Measurements from ENCODE around the gene MMP25. TPM values are rescaled to one million over a fixed set of nuclear protein-coding genes. Genes with fewer than 3 reads are reported as not detected.

MMP25 gene
- total RNA-seq, 1 experiment from 2014 or later, result 49.0 TPM

DNA sequence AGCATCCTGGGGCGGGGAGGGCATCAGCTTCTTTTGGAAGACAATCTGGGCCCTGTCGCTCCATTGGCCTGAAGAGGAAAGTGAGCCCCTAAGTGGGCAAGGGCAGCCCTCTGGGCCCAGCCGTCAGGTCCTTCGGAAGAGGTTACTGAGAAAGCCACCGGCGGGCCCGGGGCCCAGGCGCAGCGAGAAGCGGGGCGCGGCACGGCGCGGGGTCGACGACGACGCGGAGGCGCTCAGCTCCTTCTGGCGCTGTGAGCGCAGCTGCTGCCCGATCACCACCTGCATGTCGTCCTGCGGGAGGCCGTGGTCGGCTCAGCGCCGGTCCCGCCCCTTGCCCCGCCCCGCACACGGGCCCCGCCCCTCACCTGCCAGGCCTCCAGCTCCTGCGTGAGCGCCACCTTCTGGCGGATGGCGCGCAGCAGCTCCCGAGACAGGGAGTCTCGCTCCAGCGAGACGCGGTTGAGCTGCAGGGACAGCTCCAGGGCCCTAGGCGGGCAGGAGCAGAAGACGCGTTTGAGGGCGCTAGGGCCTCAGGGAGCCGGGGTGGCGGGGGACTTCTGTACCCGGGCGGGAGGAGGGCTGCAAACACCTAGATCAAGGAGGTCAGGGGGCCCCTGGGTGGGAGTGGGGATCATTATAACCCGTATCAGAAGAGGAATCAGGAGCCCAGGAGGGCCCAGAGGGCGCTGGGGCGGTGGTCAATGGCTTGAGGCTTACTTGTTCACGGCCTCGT, 18.2 kb upstream of the MMP25 start (continued):
- TF ChIP-seq ZBTB21 (CRISPR knock-in tag; IDR thresholded peaks at IDR 0.05; ENCODE audit: borderline replicate concordance) (0 out of 2 replicates have a peak, but pooled peaks have one; percentile 40), NFYB (CRISPR knock-in tag; conservative IDR thresholded peaks at IDR 0.05; ENCODE audit: low read depth) (no peak), SMAD3 (CRISPR knock-in tag; IDR thresholded peaks at IDR 0.05; ENCODE audit: borderline replicate concordance) (peak; percentile 67; the same call in 1 of the 2 replicates), ZNF138 (CRISPR knock-in tag; conservative IDR thresholded peaks at IDR 0.05) (no peak), GRHL2 (CRISPR knock-in tag; IDR thresholded peaks at IDR 0.05; ENCODE audit: insufficient replicate concordance, severe bottlenecking) (no peak), GABPB1 (CRISPR knock-in tag; IDR thresholded peaks at IDR 0.05) (no peak), KAT7 (CRISPR knock-in tag; IDR thresholded peaks at IDR 0.05; ENCODE audit: borderline replicate concordance) (no peak), CREB1 (CRISPR knock-in tag; IDR thresholded peaks at IDR 0.05) (peak; percentile 55; the same call in 1 of the 2 replicates), SP1 (CRISPR knock-in tag; conservative IDR thresholded peaks at IDR 0.05) (peak; percentile 97), ETV6 (CRISPR knock-in tag; IDR thresholded peaks at IDR 0.05) (no peak; the same call in 1 of the 2 replicates), MXD4 (CRISPR knock-in tag; IDR thresholded peaks at IDR 0.05; ENCODE audit: borderline replicate concordance) (no peak), FOXK1 (CRISPR knock-in tag; IDR thresholded peaks at IDR 0.05) (no peak; the same call in 1 of the 2 replicates), MYBL2 (CRISPR knock-in tag; IDR thresholded peaks at IDR 0.05) (no peak)
- TF ChIP-seq, protein P1, sequence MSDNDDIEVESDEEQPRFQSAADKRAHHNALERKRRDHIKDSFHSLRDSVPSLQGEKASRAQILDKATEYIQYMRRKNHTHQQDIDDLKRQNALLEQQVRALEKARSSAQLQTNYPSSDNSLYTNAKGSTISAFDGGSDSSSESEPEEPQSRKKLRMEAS (CRISPR knock-in tag; IDR thresholded peaks at IDR 0.05), result peak; percentile 83
- TF ChIP-seq, protein P2, sequence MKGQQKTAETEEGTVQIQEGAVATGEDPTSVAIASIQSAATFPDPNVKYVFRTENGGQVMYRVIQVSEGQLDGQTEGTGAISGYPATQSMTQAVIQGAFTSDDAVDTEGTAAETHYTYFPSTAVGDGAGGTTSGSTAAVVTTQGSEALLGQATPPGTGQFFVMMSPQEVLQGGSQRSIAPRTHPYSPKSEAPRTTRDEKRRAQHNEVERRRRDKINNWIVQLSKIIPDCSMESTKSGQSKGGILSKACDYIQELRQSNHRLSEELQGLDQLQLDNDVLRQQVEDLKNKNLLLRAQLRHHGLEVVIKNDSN (CRISPR knock-in tag; IDR thresholded peaks at IDR 0.05), result no peak
- TF ChIP-seq, protein P3, sequence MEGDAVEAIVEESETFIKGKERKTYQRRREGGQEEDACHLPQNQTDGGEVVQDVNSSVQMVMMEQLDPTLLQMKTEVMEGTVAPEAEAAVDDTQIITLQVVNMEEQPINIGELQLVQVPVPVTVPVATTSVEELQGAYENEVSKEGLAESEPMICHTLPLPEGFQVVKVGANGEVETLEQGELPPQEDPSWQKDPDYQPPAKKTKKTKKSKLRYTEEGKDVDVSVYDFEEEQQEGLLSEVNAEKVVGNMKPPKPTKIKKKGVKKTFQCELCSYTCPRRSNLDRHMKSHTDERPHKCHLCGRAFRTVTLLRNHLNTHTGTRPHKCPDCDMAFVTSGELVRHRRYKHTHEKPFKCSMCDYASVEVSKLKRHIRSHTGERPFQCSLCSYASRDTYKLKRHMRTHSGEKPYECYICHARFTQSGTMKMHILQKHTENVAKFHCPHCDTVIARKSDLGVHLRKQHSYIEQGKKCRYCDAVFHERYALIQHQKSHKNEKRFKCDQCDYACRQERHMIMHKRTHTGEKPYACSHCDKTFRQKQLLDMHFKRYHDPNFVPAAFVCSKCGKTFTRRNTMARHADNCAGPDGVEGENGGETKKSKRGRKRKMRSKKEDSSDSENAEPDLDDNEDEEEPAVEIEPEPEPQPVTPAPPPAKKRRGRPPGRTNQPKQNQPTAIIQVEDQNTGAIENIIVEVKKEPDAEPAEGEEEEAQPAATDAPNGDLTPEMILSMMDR (IDR thresholded peaks at IDR 0.05), result peak; percentile 60
- TF ChIP-seq, protein P4, sequence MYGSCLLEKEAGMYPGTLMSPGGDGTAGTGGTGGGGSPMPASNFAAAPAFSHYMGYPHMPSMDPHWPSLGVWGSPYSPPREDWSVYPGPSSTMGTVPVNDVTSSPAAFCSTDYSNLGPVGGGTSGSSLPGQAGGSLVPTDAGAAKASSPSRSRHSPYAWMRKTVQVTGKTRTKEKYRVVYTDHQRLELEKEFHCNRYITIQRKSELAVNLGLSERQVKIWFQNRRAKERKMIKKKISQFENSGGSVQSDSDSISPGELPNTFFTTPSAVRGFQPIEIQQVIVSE (CRISPR knock-in tag; IDR thresholded peaks at IDR 0.05; ENCODE audit: borderline replicate concordance), result no peak
- TF ChIP-seq, protein P5, sequence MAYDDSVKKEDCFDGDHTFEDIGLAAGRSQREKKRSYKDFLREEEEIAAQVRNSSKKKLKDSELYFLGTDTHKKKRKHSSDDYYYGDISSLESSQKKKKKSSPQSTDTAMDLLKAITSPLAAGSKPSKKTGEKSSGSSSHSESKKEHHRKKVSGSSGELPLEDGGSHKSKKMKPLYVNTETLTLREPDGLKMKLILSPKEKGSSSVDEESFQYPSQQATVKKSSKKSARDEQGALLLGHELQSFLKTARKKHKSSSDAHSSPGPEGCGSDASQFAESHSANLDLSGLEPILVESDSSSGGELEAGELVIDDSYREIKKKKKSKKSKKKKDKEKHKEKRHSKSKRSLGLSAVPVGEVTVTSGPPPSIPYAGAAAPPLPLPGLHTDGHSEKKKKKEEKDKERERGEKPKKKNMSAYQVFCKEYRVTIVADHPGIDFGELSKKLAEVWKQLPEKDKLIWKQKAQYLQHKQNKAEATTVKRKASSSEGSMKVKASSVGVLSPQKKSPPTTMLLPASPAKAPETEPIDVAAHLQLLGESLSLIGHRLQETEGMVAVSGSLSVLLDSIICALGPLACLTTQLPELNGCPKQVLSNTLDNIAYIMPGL (CRISPR knock-in tag; IDR thresholded peaks at IDR 0.05), result peak; percentile 52; the same call in 1 of the 2 replicates

DNA sequence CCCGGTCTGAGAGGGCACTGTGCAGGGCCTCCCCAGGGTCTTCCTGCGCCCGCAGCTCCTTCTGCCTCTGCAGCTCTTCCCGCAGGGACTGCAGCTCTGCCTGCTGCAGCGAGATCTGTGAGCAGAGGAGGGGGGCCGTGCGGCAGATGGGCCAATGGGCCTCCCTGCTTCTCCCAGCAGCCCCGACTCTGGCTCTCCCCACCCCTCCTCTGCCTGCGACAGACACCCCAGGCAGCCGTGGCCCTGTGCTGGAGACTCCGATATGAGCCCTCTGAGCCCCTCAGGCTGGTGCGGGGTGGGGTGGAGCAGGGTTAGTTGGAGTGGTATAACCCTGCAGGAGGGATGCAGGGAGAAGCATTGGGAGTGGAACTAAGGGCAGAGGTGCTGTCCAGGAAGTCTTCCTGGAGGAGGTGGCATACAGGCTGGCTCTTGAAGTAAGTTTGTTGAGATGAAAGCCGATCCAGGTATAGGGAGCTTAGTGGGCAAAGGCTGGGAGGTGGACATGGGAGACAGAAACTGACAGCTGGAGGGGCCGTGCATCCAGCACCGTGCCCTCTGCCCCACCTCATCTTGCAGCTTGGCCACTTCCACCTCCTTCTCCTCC, 17.5 kb upstream of the MMP25 start:
- CTCF ChIA-PET, result interaction anchor here (0.6 to 9.8 kb wide), 46 partner anchors 8 to 1246 kb away, joined by 3 to 355 read pairs (median 8); partner anchors contain the start of genes BICDL2, CLDN6, CLDN9 and FLYWCH2
- peaks cover 25% of the 10 kb centered on the region for H3K4me1 Mint-ChIP-seq
- 0 out of 2 replicates have a peak overlapping the region, but pooled peaks have one; percentile 36 for H3K27ac Mint-ChIP-seq
- POLR2A ChIA-PET, result interaction anchor here (1.1 to 17.1 kb wide), 13 partner anchors 8 to 129 kb away, joined by 3 to 502 read pairs (median 5); partner anchors contain the start of genes BICDL2, CLDN6, CLDN9 and TNFRSF12A
- H3K9me3 Mint-ChIP-seq, result no peaks in the 10 kb centered on the region
- H3K4me3 Mint-ChIP-seq, result no peak overlapping the region
- H3K27me3 Mint-ChIP-seq (ENCODE audit: low read depth), result no peaks in the 10 kb centered on the region
- DNase-seq (ENCODE audit: low spot score), result no peak
- H3K36me3 Mint-ChIP-seq, result peaks cover 23% of the 10 kb centered on the region
- ATAC-seq, result no peak
- TF ChIP-seq, protein P6, sequence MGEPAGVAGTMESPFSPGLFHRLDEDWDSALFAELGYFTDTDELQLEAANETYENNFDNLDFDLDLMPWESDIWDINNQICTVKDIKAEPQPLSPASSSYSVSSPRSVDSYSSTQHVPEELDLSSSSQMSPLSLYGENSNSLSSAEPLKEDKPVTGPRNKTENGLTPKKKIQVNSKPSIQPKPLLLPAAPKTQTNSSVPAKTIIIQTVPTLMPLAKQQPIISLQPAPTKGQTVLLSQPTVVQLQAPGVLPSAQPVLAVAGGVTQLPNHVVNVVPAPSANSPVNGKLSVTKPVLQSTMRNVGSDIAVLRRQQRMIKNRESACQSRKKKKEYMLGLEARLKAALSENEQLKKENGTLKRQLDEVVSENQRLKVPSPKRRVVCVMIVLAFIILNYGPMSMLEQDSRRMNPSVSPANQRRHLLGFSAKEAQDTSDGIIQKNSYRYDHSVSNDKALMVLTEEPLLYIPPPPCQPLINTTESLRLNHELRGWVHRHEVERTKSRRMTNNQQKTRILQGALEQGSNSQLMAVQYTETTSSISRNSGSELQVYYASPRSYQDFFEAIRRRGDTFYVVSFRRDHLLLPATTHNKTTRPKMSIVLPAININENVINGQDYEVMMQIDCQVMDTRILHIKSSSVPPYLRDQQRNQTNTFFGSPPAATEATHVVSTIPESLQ (CRISPR knock-in tag; IDR thresholded peaks at IDR 0.05), result no peak
- TF ChIP-seq JUN (CRISPR knock-in tag; IDR thresholded peaks at IDR 0.05), result no peak
- no peak for TF ChIP-seq NFATC4 (CRISPR knock-in tag; IDR thresholded peaks at IDR 0.05)
- no peak for TF ChIP-seq NR3C1 (CRISPR knock-in tag; conservative IDR thresholded peaks at IDR 0.05; ENCODE audit: low read depth)
- TF ChIP-seq CREM (CRISPR knock-in tag; IDR thresholded peaks at IDR 0.05), result peak; percentile 37; the same call in 1 of the 2 replicates
- no peak for TF ChIP-seq ZNF423 (CRISPR knock-in tag; IDR thresholded peaks at IDR 0.05)

Data from WTC11 (cell line).